22Rv1 (cell line): Measurements from ENCODE around the gene EML3.

Source experiments
- ZFX ChIP-seq: fragments of 450-650 bp; IDR thresholded peaks from 2 replicates; pipeline ENCODE4 v1.6.1; 2017; ENCODE audit warnings: antibody characterized with exemption, borderline replicate concordance
- TF ChIP-seq, protein P1 (sequence below): fragments of 450-650 bp; IDR thresholded peaks from 2 replicates; pipeline ENCODE4 v1.5.1; 2017; ENCODE audit warnings: mild to moderate bottlenecking

DNA sequence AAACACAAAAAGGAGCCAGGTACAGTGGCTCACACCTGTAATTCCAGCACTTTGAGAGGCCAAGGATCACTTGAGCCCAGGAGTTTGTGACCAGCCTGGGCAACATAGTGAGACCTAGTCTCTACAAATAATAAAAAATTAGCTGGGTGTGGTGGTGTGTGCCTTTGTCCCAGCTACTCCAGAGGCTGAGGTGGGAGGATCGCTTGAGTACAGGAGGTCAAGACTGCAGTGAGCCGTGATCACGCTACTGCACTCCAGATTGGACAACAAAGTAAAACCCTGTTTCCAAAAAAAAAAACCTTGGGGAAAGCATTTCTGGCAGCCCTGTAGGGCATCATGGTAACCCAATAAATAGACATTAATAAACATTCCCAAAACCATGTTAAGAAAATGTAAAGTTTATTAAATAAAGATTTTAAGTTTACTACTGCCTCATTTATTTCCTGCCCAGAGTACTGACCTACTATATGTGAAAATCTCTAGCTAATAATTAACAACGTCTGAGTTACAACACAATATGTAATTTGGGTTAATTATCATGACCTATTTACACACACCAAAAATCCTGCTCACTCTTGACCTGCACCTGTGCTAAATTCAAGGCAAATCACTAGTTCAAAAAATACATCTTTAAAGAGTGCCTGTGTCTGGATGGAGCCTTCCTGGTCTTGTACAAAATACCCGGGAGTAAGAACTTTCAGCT is 47.3 kb downstream of the EML3 start:
- TF ChIP-seq, protein P1, sequence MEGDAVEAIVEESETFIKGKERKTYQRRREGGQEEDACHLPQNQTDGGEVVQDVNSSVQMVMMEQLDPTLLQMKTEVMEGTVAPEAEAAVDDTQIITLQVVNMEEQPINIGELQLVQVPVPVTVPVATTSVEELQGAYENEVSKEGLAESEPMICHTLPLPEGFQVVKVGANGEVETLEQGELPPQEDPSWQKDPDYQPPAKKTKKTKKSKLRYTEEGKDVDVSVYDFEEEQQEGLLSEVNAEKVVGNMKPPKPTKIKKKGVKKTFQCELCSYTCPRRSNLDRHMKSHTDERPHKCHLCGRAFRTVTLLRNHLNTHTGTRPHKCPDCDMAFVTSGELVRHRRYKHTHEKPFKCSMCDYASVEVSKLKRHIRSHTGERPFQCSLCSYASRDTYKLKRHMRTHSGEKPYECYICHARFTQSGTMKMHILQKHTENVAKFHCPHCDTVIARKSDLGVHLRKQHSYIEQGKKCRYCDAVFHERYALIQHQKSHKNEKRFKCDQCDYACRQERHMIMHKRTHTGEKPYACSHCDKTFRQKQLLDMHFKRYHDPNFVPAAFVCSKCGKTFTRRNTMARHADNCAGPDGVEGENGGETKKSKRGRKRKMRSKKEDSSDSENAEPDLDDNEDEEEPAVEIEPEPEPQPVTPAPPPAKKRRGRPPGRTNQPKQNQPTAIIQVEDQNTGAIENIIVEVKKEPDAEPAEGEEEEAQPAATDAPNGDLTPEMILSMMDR: no peak
- TF ChIP-seq ZFX: no peak
